CD14-positive monocyte (primary cell): ENCODE results near the gene PIK3R6. TPM values are rescaled to one million over a fixed set of nuclear protein-coding genes. Genes with fewer than 3 reads are reported as not detected.
A peak's percentile ranks its signal among the peaks of the same experiment; 100 is the strongest.

Experiments used
- DNase-seq, 3 donors: peaks; one replicate each; pipeline ENCODE4 v3.0.0-alpha.2; 2011 to 2022
- H2AFZ ChIP-seq: 2 replicates; pipeline ENCODE4 v1.6.0; 2012; ENCODE audit warnings: mild to moderate bottlenecking, low read depth, low read length, inconsistent platforms; ENCODE audit not compliant: insufficient read depth, poor library complexity, severe bottlenecking
- H3K27ac ChIP-seq, 2 donors: 1 replicate in 1 of 2; 2 replicates in 1 of 2; pipeline ENCODE4 v1.5.1; 2012 to 2013; ENCODE audit warnings: low read length in 2 of 2, control low read depth in 1 of 2, inconsistent platforms in 1 of 2, low read depth in 1 of 2, mild to moderate bottlenecking in 1 of 2
- H3K27me3 ChIP-seq, 2 donors: one replicate each; pipeline versions ENCODE4 v1.6.0 to v1.6.1; 2011 to 2013; ENCODE audit warnings: low read length in 2 of 2; ENCODE audit not compliant: control insufficient read depth in 2 of 2, insufficient read depth in 2 of 2
- H3K36me3 ChIP-seq, 2 donors: replicated peaks in 1 of 2; 1 replicate in 1 of 2; 2 replicates in 1 of 2; pipeline versions ENCODE4 v1.5.1 to v1.6.1; 2012 to 2013; ENCODE audit warnings: low read length in 2 of 2, control low read depth in 1 of 2, inconsistent platforms in 1 of 2, mild to moderate bottlenecking in 1 of 2; ENCODE audit not compliant: insufficient read depth in 2 of 2, control insufficient read depth in 1 of 2
- H3K4me1 ChIP-seq, 2 donors: 1 replicate in 1 of 2; 2 replicates in 1 of 2; pipeline versions ENCODE4 v1.5.1 to v1.6.1; 2012 to 2013; ENCODE audit warnings: low read length in 2 of 2, control low read depth in 1 of 2, inconsistent platforms in 1 of 2, mild to moderate bottlenecking in 1 of 2, moderate library complexity in 1 of 2; ENCODE audit not compliant: insufficient read depth in 2 of 2, control insufficient read depth in 1 of 2
- H3K4me2 ChIP-seq: replicated peaks from 2 replicates; pipeline ENCODE3; 2012; ENCODE audit warnings: low read length, moderate library complexity, mild to moderate bottlenecking; ENCODE audit not compliant: poor library complexity, severe bottlenecking; ENCODE audit errors: extremely low read depth
- H3K4me3 ChIP-seq, 3 experiments: fragments of 200-600 bp in 1 of 3; sonication (generic) in 1 of 3; replicated peaks in 1 of 3; 1 replicate in 2 of 3; 2 replicates in 1 of 3; pipeline ENCODE4 v1.5.1; 2011 to 2013; ENCODE audit warnings: low read length in 3 of 3, mild to moderate bottlenecking in 3 of 3, control low read depth in 2 of 3, low read depth in 2 of 3, inconsistent platforms in 1 of 3, moderate library complexity in 1 of 3
- H3K79me2 ChIP-seq: 2 replicates; pipeline ENCODE4 v1.6.0; 2012; ENCODE audit warnings: mild to moderate bottlenecking, control low read depth, inconsistent platforms, low read length, moderate library complexity; ENCODE audit not compliant: insufficient read depth
- H3K9ac ChIP-seq: 2 replicates; pipeline ENCODE4 v1.6.0; 2017; ENCODE audit warnings: low read length, mild to moderate bottlenecking; ENCODE audit not compliant: insufficient read depth, poor library complexity, severe bottlenecking
- H3K9me3 ChIP-seq, 2 donors: replicated peaks in 1 of 2; 1 replicate in 1 of 2; 2 replicates in 1 of 2; pipeline versions ENCODE4 v1.5.1 to v1.6.1; 2012 to 2013; ENCODE audit warnings: low read length in 2 of 2, control low read depth in 1 of 2; ENCODE audit not compliant: control insufficient read depth in 1 of 2, insufficient read depth in 1 of 2
- H4K20me1 ChIP-seq: 2 replicates; pipeline ENCODE4 v1.6.0; 2012; ENCODE audit warnings: mild to moderate bottlenecking, low read length, control low read depth, moderate library complexity; ENCODE audit not compliant: insufficient read depth
- H3K27ac Mint-ChIP-seq, 7 donors: one replicate each; pipeline ENCODE4 v1.8.0; 2020; ENCODE audit warnings: mild to moderate bottlenecking in 7 of 7, mixed read lengths in 7 of 7, moderate library complexity in 6 of 7, inconsistent platforms in 2 of 7
- H3K27me3 Mint-ChIP-seq, 3 donors: one replicate each; pipeline ENCODE4 v1.8.0; 2021 to 2022; ENCODE audit warnings: low read depth in 3 of 3, mild to moderate bottlenecking in 3 of 3, mixed read lengths in 3 of 3, moderate library complexity in 3 of 3, inconsistent platforms in 1 of 3
- H3K36me3 Mint-ChIP-seq, 2 donors: one replicate each; pipeline ENCODE4 v1.8.0; 2020; ENCODE audit warnings: mixed read lengths in 2 of 2, inconsistent platforms in 1 of 2, mild to moderate bottlenecking in 1 of 2
- H3K4me1 Mint-ChIP-seq: one replicate; pipeline ENCODE4 v1.8.0; 2020; ENCODE audit warnings: mild to moderate bottlenecking, mixed read lengths
- H3K4me3 Mint-ChIP-seq, 2 donors: one replicate each; pipeline ENCODE4 v1.8.0; 2020; ENCODE audit warnings: mild to moderate bottlenecking in 2 of 2, mixed read lengths in 2 of 2, moderate library complexity in 1 of 2
- H3K9me3 Mint-ChIP-seq, 7 donors: one replicate each; pipeline ENCODE4 v1.8.0; 2020 to 2022; ENCODE audit warnings: mixed read lengths in 7 of 7, mild to moderate bottlenecking in 6 of 7, moderate library complexity in 6 of 7, inconsistent platforms in 2 of 7
- CTCF ChIP-seq: fragments of 200-600 bp; IDR thresholded peaks from one replicate; pipeline ENCODE4 v1.8.0; 2022; ENCODE audit warnings: antibody characterized with exemption, mild to moderate bottlenecking
- WGBS: methylation state at CpG from one replicate; pipeline ENCODE4 v1.1.5; 2013; ENCODE audit warnings: missing lambda C conversion rate; ENCODE audit not compliant: insufficient coverage; 5-methylcytosine and 5-hydroxymethylcytosine counted together
- intact Hi-C, 2 donors: fragments of 100-400 bp; cut with micrococcal nuclease; formaldehyde crosslinking; loops; one replicate each; pipeline versions ENCODE4 v1.15.0 to v1.15.1; 2023
- polyA plus RNA-seq, 3 donors: library from polyadenylated mRNA; depleted of rRNA in 1 of 3; unstranded in 2 of 3; stranded (reverse) in 1 of 3; fragments of 300-500 nt in 2 of 3; fragments of >200 nt in 1 of 3; fragmentation: Illumina TruSeq in 2 of 3; gene quantifications; 1 replicate in 2 of 3; 2 replicates in 1 of 3; pipeline ENCODE4 v1.2.3, GENCODE V29; 2012 to 2021

Gene PIK3R6
- polyA plus RNA-seq, 3 donors = 3.6 to 23.3 (median 5.8) TPM

GRCh38 chr17:8873801-8874715 lies 6.6 kb upstream of the PIK3R6 start:
- peak in 1 of 3 donors; percentile 10 for DNase-seq
- Histone ChIP-seq H3K4me1 (peaks cover 24 to 31% of the 10 kb centered on the region in 2 donors), H3K4me2 (no peak overlapping the region)

More at GRCh38 chr17:8873801-8874715, 6.6 kb upstream of the PIK3R6 start:
- H3K4me3 ChIP-seq = no peak overlapping the region
- Mint-ChIP-seq H3K36me3 (peaks cover 19 to 21% of the 10 kb centered on the region in 2 donors), H3K27ac (peak overlapping the region in 1 of 7 donors; percentile 19), H3K4me1 (peaks cover 27% of the 10 kb centered on the region), H3K27me3 (peaks cover 0 to 2% (median 0%) of the 10 kb centered on the region in 3 donors), H3K4me3 (no peak overlapping the region), H3K9me3 (no peaks in the 10 kb centered on the region)
- H2AFZ ChIP-seq = no peak overlapping the region
- H3K36me3 ChIP-seq = peaks cover 14 to 23% of the 10 kb centered on the region in 2 donors
- H3K9ac ChIP-seq = no peak overlapping the region
- WGBS = 81% methylated on average over 15 of the region's 19 CpGs
- intact Hi-C loops = no loop called here
- no peaks in the 10 kb centered on the region for H3K79me2 ChIP-seq
- TF ChIP-seq CTCF = no peak
- peaks cover 20% of the 10 kb centered on the region for H4K20me1 ChIP-seq
- H3K27ac ChIP-seq = no peak overlapping the region
- H3K9me3 ChIP-seq = no peaks in the 10 kb centered on the region
- no peaks in the 10 kb centered on the region for H3K27me3 ChIP-seq
